Keratinocyte (primary cell): ENCODE measurements around the gene PCGF3. TPM values are rescaled to one million over a fixed set of nuclear protein-coding genes. Genes with fewer than 3 reads are reported as not detected.
A peak's percentile ranks its signal among the peaks of the same experiment; 100 is the strongest.

Experiments used
- DNase-seq: peaks from one replicate; pipeline ENCODE4 v3.0.0-alpha.2; 2011; ENCODE audit warnings: low read depth, missing footprints, low spot score
- FAIRE-seq: peaks from 2 replicates; lab custom pipeline; 2011; peaks lifted over from hg19 to GRCh38; lab: Jason Lieb, UNC
- H2AFZ ChIP-seq: 2 replicates; pipeline ENCODE4 v1.6.0; 2012; ENCODE audit warnings: low read length, control low read depth, inconsistent platforms; ENCODE audit not compliant: control insufficient read depth
- H3K27ac ChIP-seq: 2 replicates; pipeline ENCODE4 v1.5.1; 2011; ENCODE audit warnings: low read length; ENCODE audit not compliant: control insufficient read depth, insufficient read depth
- H3K27me3 ChIP-seq: 3 replicates; pipeline ENCODE4 v1.6.0; 2011; ENCODE audit warnings: low read length; ENCODE audit not compliant: control insufficient read depth, insufficient read depth; ENCODE audit errors: extremely low read depth
- H3K36me3 ChIP-seq, 2 experiments: 2 replicates in 1 of 2; 3 replicates in 1 of 2; pipeline ENCODE4 v1.5.1; 2011; ENCODE audit warnings: low read length in 2 of 2, mild to moderate bottlenecking in 1 of 2; ENCODE audit not compliant: control insufficient read depth in 2 of 2, insufficient read depth in 2 of 2; ENCODE audit errors: extremely low read depth in 1 of 2
- H3K4me1 ChIP-seq: 3 replicates; pipeline ENCODE4 v1.5.1; 2011; ENCODE audit warnings: low read length; ENCODE audit not compliant: control insufficient read depth, insufficient read depth; ENCODE audit errors: extremely low read depth
- H3K4me2 ChIP-seq: 3 replicates; pipeline ENCODE4 v1.6.0; 2011; ENCODE audit warnings: low read depth, low read length; ENCODE audit not compliant: control insufficient read depth, insufficient read depth; ENCODE audit errors: extremely low read depth
- H3K4me3 ChIP-seq, 3 experiments: fragments of 200-600 bp in 1 of 3; sonication (generic) in 1 of 3; 2 replicates in 2 of 3; 3 replicates in 1 of 3; pipeline ENCODE4 v1.5.1; 2011 to 2016; ENCODE audit warnings: low read length in 3 of 3, mild to moderate bottlenecking in 3 of 3, control low read depth in 2 of 3, inconsistent platforms in 1 of 3, low read depth in 1 of 3, mixed read lengths in 1 of 3, mixed run types in 1 of 3, moderate library complexity in 1 of 3; ENCODE audit not compliant: control insufficient read depth in 2 of 3, insufficient read depth in 2 of 3; ENCODE audit errors: extremely low read depth in 1 of 3
- H3K79me2 ChIP-seq: 2 replicates; pipeline ENCODE4 v1.6.0; 2012; ENCODE audit warnings: low read length; ENCODE audit not compliant: control insufficient read depth, insufficient read depth
- H3K9ac ChIP-seq: 3 replicates; pipeline ENCODE4 v1.6.0; 2011; ENCODE audit warnings: low read length; ENCODE audit not compliant: control insufficient read depth, insufficient read depth; ENCODE audit errors: extremely low read depth
- H3K9me1 ChIP-seq: 3 replicates; pipeline ENCODE4 v1.6.0; 2011; ENCODE audit warnings: low read length; ENCODE audit not compliant: control insufficient read depth, insufficient read depth; ENCODE audit errors: extremely low read depth
- H3K9me3 ChIP-seq: 2 replicates; pipeline ENCODE4 v1.5.1; 2012; ENCODE audit warnings: low read depth, low read length; ENCODE audit not compliant: control insufficient read depth
- H4K20me1 ChIP-seq: 3 replicates; pipeline ENCODE4 v1.6.0; 2011; ENCODE audit warnings: low read length; ENCODE audit not compliant: control insufficient read depth, insufficient read depth; ENCODE audit errors: extremely low read depth
- EZH2 ChIP-seq: IDR thresholded peaks from one replicate; pipeline ENCODE4 v1.6.1; 2012; ENCODE audit warnings: inconsistent platforms, mild to moderate bottlenecking, low read length, moderate library complexity
- dilution Hi-C: fragments of 300-500 bp; cut with MboI; formaldehyde crosslinking; loops from one replicate; pipeline ENCODE4 v1.7.0; 2020; ENCODE audit warnings: low sequenced_read_pairs; ENCODE audit not compliant: extremely low pct_ligation_motif_present
- polyA plus RNA-seq, 5 experiments: library from polyadenylated mRNA; depleted of rRNA in 3 of 5; stranded (reverse) in 3 of 5; stranded (forward) in 1 of 5; unstranded in 1 of 5; fragments of >200 nt; gene quantifications; 1 replicate in 1 of 5; 2 replicates in 3 of 5; 3 replicates in 1 of 5; pipeline versions ENCODE4 v1.2.1 to v1.2.3, GENCODE V29; 2011 to 2012; ENCODE audit warnings: missing spikeins in 2 of 5, low read depth in 1 of 5, low replicate concordance in 1 of 5
- TF ChIP-seq, protein P1 (sequence below), 3 experiments: IDR thresholded peaks in 1 of 3; conservative IDR thresholded peaks in 1 of 3; optimal IDR thresholded peaks in 1 of 3; 2 replicates in 2 of 3; 3 replicates in 1 of 3; pipeline versions ENCODE3 to v1.5.1; 2011; ENCODE audit warnings: low read length in 3 of 3, mild to moderate bottlenecking in 3 of 3, moderate library complexity in 2 of 3, control low read depth in 1 of 3, inconsistent platforms in 1 of 3; ENCODE audit not compliant: insufficient read depth in 2 of 3; ENCODE audit errors: extremely low read depth in 1 of 3

The PCGF3 gene
- polyA plus RNA-seq, 1 donor (not counting 4 experiments of a cell fraction or from before 2014, with no cell fraction given) = 40.1 TPM

DNA sequence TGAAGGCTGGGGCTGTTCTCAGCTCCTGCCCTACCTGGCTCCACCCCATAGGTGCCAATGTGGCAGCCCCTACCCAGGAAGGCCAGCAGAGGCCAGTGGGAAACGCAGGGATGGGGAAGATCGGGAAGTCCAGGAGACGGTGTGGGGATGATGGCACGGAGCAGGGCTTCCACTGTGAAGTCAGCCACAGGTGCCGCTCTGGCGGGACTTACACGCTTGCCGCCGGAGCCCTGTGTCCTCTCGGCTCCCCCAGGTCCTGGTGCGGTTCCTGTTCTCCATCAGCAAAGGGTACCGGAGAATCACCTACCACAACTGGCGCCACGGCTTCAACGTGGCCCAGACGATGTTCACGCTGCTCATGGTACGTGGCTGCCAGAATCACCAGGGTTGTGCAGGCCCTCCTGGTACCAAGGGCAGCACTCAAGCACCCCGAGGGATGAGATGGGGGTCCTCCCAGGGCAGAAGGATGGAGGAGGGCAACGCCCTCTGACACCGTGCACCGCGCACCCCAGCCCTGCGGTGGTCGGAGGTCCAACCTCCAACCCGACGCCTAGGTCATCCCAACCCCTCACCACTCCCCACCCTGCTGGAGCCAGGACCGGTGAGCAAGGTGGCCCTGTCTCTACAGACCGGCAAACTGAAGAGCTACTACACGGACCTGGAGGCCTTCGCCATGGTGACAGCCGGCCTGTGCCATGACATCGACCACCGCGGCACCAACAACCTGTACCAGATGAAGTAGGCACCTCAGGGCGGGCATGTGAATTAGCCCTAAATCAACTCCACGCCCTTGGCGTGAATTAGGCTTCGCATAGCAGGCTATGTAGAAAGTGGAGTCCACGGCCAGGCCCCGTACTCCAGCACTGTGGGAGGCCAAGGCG lies 43.5 kb upstream of the PCGF3 start:
- TF ChIP-seq, protein P1, sequence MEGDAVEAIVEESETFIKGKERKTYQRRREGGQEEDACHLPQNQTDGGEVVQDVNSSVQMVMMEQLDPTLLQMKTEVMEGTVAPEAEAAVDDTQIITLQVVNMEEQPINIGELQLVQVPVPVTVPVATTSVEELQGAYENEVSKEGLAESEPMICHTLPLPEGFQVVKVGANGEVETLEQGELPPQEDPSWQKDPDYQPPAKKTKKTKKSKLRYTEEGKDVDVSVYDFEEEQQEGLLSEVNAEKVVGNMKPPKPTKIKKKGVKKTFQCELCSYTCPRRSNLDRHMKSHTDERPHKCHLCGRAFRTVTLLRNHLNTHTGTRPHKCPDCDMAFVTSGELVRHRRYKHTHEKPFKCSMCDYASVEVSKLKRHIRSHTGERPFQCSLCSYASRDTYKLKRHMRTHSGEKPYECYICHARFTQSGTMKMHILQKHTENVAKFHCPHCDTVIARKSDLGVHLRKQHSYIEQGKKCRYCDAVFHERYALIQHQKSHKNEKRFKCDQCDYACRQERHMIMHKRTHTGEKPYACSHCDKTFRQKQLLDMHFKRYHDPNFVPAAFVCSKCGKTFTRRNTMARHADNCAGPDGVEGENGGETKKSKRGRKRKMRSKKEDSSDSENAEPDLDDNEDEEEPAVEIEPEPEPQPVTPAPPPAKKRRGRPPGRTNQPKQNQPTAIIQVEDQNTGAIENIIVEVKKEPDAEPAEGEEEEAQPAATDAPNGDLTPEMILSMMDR (optimal IDR thresholded peaks at IDR 0.05 in 1 of 3, IDR thresholded peaks at IDR 0.05 in 1 of 3, conservative IDR thresholded peaks at IDR 0.05 in 1 of 3; ENCODE audit: extremely low read depth in 1 of 3, insufficient read depth in 2 of 3, low read length in 3 of 3) = no peak
- no peak for TF ChIP-seq EZH2
- H3K9ac ChIP-seq = no peak overlapping the region
- H3K4me3 ChIP-seq = no peak overlapping the region
- no peaks in the 10 kb centered on the region for H3K79me2 ChIP-seq
- H3K4me2 ChIP-seq = no peak overlapping the region
- dilution Hi-C loops = no loop called here
- no peaks in the 10 kb centered on the region for H3K9me1 ChIP-seq
- peaks cover 3% of the 10 kb centered on the region for H3K9me3 ChIP-seq
- H3K4me1 ChIP-seq = no peaks in the 10 kb centered on the region
- H3K27ac ChIP-seq = no peak overlapping the region
- H3K27me3 ChIP-seq = peaks cover 18% of the 10 kb centered on the region
- H2AFZ ChIP-seq = no peak overlapping the region
- H4K20me1 ChIP-seq = no peaks in the 10 kb centered on the region
- DNase-seq (no peak), FAIRE-seq (no peak)
- no peaks in the 10 kb centered on the region for H3K36me3 ChIP-seq

DNA sequence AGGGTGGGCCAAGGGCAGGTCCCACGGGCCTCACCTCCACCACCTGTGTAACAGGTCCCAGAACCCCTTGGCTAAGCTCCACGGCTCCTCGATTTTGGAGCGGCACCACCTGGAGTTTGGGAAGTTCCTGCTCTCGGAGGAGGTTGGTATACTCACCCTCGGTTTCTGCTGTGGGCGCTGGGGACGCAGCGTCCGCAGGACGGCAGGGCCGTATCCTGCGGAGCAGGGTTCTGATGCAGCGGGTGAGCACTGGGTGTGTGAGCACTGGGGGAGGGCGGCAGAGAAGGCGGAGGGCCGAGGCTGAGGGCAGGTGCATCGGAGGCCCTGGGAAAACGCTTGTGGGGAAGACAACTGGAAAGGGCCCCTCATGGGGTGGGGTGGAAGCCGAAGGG lies 42.6 kb upstream of the PCGF3 start:
- Histone ChIP-seq H3K9me3 (peaks cover 3% of the 10 kb centered on the region), H3K27ac (no peak overlapping the region), H3K27me3 (peaks cover 18% of the 10 kb centered on the region), H3K9ac (no peak overlapping the region), H3K36me3 (no peaks in the 10 kb centered on the region), H3K79me2 (no peaks in the 10 kb centered on the region), H3K4me3 (no peak overlapping the region), H3K4me2 (peak overlapping the region; percentile 22), H2AFZ (no peak overlapping the region), H3K9me1 (no peaks in the 10 kb centered on the region), H3K4me1 (no peaks in the 10 kb centered on the region), H4K20me1 (no peaks in the 10 kb centered on the region)
- dilution Hi-C loops = no loop called here
- DNase-seq (no peak), FAIRE-seq (no peak)
- no peak for TF ChIP-seq EZH2
- TF ChIP-seq, protein P1 (optimal IDR thresholded peaks at IDR 0.05 in 1 of 3, IDR thresholded peaks at IDR 0.05 in 1 of 3, conservative IDR thresholded peaks at IDR 0.05 in 1 of 3; ENCODE audit: extremely low read depth in 1 of 3, insufficient read depth in 2 of 3, low read length in 3 of 3) = no peak
